ENCODE data around the gene APOA1.

Gene APOA1

DNA sequence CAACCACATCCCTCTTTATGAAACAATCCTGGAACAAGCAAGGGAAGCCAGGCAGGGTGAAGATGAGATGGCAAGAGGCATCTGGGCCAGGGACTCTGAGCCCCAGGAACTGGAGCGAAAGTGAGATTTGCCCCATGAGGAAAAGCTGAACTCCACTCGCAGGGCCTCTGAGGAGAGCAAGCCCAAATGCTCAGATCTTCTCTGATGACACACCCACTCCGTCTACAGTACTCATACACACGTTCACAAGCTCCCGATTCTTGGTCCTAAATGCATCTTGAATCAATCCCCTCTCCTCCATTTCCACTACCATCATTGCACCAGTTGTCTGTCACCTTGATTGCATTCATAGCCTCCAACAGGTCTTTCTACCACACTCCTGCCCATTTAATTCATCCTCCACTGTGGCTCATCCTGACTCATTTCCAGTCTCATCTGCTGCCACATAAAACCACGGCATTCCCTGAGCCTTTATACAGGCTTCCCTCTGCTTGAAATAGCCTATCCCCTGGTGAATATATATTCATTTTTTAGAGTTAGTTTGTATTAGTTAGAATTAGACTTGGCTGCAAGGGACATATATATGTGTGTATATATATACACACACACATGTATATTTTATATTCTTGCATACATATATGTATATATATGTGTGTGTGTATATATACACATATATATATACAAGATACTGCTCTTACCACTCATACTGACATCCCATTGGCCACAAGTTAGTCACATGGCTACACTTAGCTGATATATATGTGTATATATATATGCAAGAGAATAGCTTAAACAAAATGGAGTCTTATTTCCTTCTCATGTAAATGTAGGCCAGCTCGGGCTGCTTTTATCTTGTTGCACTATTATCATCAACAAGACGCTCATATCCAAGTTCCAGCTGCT, 44.3 kb downstream of the APOA1 start:
- TF ChIP-seq, protein P1, sequence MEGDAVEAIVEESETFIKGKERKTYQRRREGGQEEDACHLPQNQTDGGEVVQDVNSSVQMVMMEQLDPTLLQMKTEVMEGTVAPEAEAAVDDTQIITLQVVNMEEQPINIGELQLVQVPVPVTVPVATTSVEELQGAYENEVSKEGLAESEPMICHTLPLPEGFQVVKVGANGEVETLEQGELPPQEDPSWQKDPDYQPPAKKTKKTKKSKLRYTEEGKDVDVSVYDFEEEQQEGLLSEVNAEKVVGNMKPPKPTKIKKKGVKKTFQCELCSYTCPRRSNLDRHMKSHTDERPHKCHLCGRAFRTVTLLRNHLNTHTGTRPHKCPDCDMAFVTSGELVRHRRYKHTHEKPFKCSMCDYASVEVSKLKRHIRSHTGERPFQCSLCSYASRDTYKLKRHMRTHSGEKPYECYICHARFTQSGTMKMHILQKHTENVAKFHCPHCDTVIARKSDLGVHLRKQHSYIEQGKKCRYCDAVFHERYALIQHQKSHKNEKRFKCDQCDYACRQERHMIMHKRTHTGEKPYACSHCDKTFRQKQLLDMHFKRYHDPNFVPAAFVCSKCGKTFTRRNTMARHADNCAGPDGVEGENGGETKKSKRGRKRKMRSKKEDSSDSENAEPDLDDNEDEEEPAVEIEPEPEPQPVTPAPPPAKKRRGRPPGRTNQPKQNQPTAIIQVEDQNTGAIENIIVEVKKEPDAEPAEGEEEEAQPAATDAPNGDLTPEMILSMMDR (IDR thresholded peaks at IDR 0.05): no peak

DNA sequence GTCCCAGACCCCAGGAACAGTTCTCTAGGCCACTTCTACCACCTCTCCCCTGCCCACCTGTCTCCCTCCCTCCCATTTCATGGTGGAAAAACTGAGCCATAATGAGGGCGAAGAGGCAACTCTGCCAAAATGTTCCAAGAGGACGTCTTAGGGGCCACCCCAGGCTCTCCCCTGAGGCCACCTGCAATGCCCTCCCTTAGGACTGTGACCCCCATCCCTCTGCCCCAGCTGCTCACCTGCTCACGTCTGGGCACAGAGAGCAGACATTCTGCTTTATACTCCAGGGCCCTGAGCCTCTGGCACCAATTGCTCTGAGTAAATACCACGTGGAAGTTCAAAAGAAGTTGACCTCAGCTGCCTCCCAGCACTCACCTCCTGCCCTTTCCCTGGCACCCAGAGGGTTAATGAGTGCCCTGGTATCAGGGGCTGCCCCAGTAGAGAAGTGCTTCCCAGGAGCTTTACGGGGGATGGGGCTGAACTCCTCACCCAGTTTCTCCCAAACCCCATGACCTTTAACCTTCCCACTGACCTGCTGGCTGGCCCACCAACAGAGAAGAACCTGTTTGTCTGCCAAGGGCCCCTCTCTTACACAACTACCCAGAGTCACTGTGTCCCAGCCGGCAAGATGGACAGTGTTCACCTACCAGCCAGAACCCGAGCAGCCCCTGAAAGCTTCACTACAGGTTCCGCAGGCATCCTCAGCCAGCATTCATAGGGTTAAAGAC, 45.1 kb downstream of the APOA1 start:
- TF ChIP-seq, protein P1 (IDR thresholded peaks at IDR 0.05): no peak

DNA sequence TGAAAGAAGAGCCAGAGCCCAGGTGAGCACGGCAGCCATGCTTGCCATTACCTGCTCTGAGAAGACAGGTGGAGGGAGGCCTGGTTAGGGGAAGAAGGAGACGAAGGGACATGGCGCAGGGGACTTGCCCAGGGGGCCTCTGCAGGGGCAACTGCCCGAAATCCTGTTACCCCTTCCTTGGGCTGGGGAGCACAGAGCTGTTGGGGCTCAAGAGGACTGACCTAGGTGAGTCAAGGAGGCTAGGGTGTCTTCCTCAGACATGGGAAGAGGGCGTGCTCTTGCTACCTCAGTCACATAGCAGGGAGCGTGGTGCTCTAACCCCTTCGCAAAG, 45.6 kb downstream of the APOA1 start, which contains the start of gene APOA5:
Gene APOA5 (minus strand): TSS at position 67 of the 331 bp plus-strand sequence. CDS start 19 bp downstream, at position 48.
- TF ChIP-seq, protein P1 (IDR thresholded peaks at IDR 0.05): no peak

DNA sequence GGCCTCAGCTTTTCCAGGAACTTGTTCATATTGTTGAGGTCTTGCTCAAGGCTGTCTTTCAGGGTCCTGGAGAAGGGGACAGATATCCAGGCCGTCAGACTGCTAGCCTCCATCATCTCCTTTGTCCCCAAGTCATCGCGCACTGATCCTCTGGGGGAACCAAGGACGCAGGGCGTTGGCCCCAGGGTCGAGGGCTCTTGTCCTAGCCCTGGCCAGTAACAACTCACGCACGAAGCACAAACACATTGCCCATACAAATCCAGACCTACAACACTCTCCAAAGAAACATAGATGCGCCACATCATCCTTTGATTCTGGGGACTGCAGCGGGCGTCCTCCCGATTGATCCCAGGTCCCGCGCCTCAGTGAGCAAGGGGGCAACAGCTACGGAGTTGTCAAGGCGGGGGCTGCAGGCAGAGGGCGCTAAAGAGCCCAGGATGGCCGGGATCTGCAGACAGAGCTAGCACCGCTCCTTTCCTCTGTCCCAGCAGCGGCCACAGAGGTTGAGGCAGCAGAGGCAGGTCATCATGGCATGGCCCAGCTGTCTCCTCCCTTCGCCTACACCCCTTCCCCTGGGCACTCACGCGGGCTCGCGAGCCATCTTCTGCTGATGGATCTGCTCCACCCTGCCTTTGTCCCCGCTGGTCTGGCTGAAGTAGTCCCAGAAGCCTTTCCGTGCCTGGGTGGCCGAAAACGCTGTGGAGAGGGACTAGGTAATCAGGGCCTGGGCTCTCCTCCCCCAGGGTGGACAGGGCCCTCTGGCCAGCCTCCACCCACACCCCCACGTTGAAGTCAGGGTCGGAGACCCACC, 46.2 kb downstream of the APOA1 start:
- TF ChIP-seq, protein P1 (IDR thresholded peaks at IDR 0.05): peak; percentile 93

DNA sequence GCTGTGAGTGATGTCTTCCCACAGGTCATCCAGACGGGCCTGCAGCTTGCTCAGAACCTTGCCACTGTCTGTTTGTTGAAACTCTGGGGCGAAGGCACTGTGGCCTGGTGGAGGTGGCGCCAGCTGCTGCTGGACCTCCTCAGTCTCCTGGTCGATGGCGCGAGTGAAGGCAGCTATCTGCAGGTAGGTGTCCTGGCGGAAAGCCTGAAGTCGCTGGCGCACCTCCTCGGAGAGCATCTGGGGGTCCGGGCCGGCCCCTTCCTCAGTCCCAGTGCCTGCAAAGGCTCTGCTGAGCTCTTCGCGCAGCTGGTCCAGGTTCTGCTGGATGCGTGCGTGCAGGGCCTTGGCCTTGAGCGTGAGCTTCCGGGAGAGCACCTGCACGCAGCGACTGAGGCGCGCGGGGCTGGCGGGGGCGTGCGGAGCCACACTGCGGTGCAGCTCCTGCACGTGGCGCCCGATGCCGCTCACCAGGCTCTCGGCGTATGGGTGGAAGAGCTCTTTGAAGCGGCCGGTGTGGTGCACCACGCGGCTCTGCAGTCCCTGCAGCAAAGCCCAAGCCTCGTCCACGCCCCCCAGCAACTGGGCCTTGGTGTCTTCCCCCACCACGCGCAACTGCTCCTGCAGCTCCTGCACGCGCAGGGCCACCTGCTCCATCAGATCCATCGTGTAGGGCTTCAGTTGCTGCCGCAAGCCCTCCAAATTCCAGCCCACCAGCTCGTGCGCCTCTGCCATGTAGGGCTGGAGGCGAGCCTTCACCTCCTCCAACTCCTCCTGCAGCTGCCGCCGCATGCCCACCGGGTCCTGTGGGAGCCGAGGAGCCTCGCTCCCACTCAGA, 47.0 kb downstream of the APOA1 start:
- TF ChIP-seq, protein P1 (IDR thresholded peaks at IDR 0.05): no peak

DNA sequence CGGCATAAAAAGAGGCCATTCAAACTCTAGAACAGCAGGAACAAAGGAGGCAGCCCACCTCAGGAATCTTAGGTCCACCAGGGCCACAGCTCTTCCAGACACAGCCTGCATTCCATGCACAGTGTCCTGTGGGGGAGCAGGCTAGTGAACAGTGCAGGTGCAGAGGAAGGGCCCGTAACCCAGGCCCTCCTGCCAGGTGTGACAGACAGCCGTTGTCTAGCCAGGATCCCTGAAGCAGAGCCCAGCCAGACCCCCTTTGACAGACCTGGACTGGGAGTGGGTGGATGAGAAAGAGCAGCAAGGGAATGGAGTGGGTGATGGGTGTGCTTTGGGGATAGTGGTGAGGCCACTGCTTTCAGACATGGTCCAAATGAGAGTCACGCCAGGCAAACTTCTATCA, 48.4 kb downstream of the APOA1 start:
- TF ChIP-seq, protein P1 (IDR thresholded peaks at IDR 0.05): no peak

Data from LNCAP (cell line).